Stimulated activated effector memory CD8-positive, alpha-beta T cell treated with anti-CD3 and anti-CD28 coated beads, Interleukin-12 subunit alpha, Interleukin-12 subunit beta, amount 100 ng/mL, for 72 hours (primary cell): ENCODE results near the gene PPP2R5D.

ENCODE experiments used
- ATAC-seq: fragments of 150-1000 bp; cut with Tn5 transposase; 2 replicates; pipeline ENCODE4 v1.10.0; 2021
- DNase-seq, 2 donors: peaks; one replicate each; pipeline ENCODE4 v3.0.0; 2021 to 2022; ENCODE audit warnings: low spot score in 2 of 2
- H3K27ac Mint-ChIP-seq: one replicate; pipeline ENCODE4 v1.8.0; 2022; ENCODE audit warnings: mild to moderate bottlenecking, mixed read lengths
- H3K36me3 Mint-ChIP-seq: one replicate; pipeline ENCODE4 v1.8.0; 2022; ENCODE audit warnings: mild to moderate bottlenecking, mixed read lengths
- H3K4me1 Mint-ChIP-seq: one replicate; pipeline ENCODE4 v1.8.0; 2022; ENCODE audit warnings: mixed read lengths
- H3K4me3 Mint-ChIP-seq: one replicate; pipeline ENCODE4 v1.8.0; 2022; ENCODE audit warnings: mild to moderate bottlenecking, mixed read lengths
- H3K9me3 Mint-ChIP-seq: one replicate; pipeline ENCODE4 v1.8.0; 2022; ENCODE audit warnings: mixed read lengths

Gene PPP2R5D

GRCh38 chr6:42960243-42961019, 23.9 kb upstream of the PPP2R5D start, which contains the start of gene GNMT:
Gene GNMT, plus strand, starts transcription at chr6:42960754. Its CDS starts 14 bp downstream, at chr6:42960768.
- Mint-ChIP-seq H3K27ac (no peak within 1 kb of the TSS), H3K4me1 (peaks cover 17% of the 10 kb centered on the region), H3K9me3 (no peaks in the 10 kb centered on the region), H3K36me3 (peaks cover 14% of the 10 kb centered on the region), H3K4me3 (peak within 1 kb of the TSS; percentile 69)
- ATAC-seq (peak; percentile 72), DNase-seq (no peak)

- Mint-ChIP-seq H3K4me3 (peak overlapping the region; percentile 69), H3K36me3 (peaks cover 18% of the 10 kb centered on the region), H3K27ac (no peak overlapping the region), H3K9me3 (no peaks in the 10 kb centered on the region), H3K4me1 (peaks cover 17% of the 10 kb centered on the region)
- DNase-seq (no peak), ATAC-seq (no peak)
These were observed 23.3 kb upstream of the PPP2R5D start for GRCh38 chr6:42961020-42961470.

- no peak for ATAC-seq
- H3K4me3 Mint-ChIP-seq = no peak overlapping the region
- DNase-seq = no peak
- H3K9me3 Mint-ChIP-seq = no peaks in the 10 kb centered on the region
- H3K4me1 Mint-ChIP-seq = peaks cover 17% of the 10 kb centered on the region
- peaks cover 26% of the 10 kb centered on the region for H3K36me3 Mint-ChIP-seq
- no peak overlapping the region for H3K27ac Mint-ChIP-seq
These were observed 22.3 kb upstream of the PPP2R5D start for GRCh38 chr6:42962096-42962495.

GRCh38 chr6:42962502-42963178, 21.7 kb upstream of the PPP2R5D start:
- ATAC-seq (no peak), DNase-seq (no peak)
- no peaks in the 10 kb centered on the region for H3K9me3 Mint-ChIP-seq
- H3K36me3 Mint-ChIP-seq = peaks cover 31% of the 10 kb centered on the region
- no peak overlapping the region for H3K27ac Mint-ChIP-seq
- no peak overlapping the region for H3K4me3 Mint-ChIP-seq
- peaks cover 17% of the 10 kb centered on the region for H3K4me1 Mint-ChIP-seq

- ATAC-seq (peak; percentile 6), DNase-seq (no peak)
- peaks cover 37% of the 10 kb centered on the region for H3K36me3 Mint-ChIP-seq
- H3K4me3 Mint-ChIP-seq = no peak overlapping the region
- no peaks in the 10 kb centered on the region for H3K9me3 Mint-ChIP-seq
- no peak overlapping the region for H3K27ac Mint-ChIP-seq
- peaks cover 17% of the 10 kb centered on the region for H3K4me1 Mint-ChIP-seq
These were observed 21.1 kb upstream of the PPP2R5D start for GRCh38 chr6:42963179-42963854.

GRCh38 chr6:42963855-42964605, 20.3 kb upstream of the PPP2R5D start:
- peak overlapping the region; percentile 76 for H3K27ac Mint-ChIP-seq
- DNase-seq (no peak), ATAC-seq (peak; percentile 55)
- no peak overlapping the region for H3K4me3 Mint-ChIP-seq
- H3K36me3 Mint-ChIP-seq = peaks cover 37% of the 10 kb centered on the region
- H3K9me3 Mint-ChIP-seq = no peaks in the 10 kb centered on the region
- H3K4me1 Mint-ChIP-seq = peaks cover 16% of the 10 kb centered on the region

GRCh38 chr6:42966571-42966970, 17.8 kb upstream of the PPP2R5D start:
- Mint-ChIP-seq H3K9me3 (no peaks in the 10 kb centered on the region), H3K4me1 (peaks cover 8% of the 10 kb centered on the region), H3K36me3 (peaks cover 37% of the 10 kb centered on the region), H3K4me3 (no peak overlapping the region), H3K27ac (no peak overlapping the region)
- no peak for DNase-seq
- ATAC-seq = no peak

- Mint-ChIP-seq H3K27ac (no peak overlapping the region), H3K36me3 (peaks cover 40% of the 10 kb centered on the region), H3K4me1 (peaks cover 10% of the 10 kb centered on the region), H3K4me3 (no peak overlapping the region), H3K9me3 (no peaks in the 10 kb centered on the region)
- DNase-seq = no peak
- ATAC-seq = no peak
These were observed 17.1 kb upstream of the PPP2R5D start for GRCh38 chr6:42967228-42967627.

- DNase-seq = no peak
- ATAC-seq = no peak
- no peak overlapping the region for H3K4me3 Mint-ChIP-seq
- H3K9me3 Mint-ChIP-seq = no peaks in the 10 kb centered on the region
- no peak overlapping the region for H3K27ac Mint-ChIP-seq
- peaks cover 10% of the 10 kb centered on the region for H3K4me1 Mint-ChIP-seq
- H3K36me3 Mint-ChIP-seq = peaks cover 42% of the 10 kb centered on the region
These were observed 16.2 kb upstream of the PPP2R5D start for GRCh38 chr6:42968126-42968701.

GRCh38 chr6:42968783-42969182, 15.6 kb upstream of the PPP2R5D start:
- Mint-ChIP-seq H3K4me1 (peaks cover 10% of the 10 kb centered on the region), H3K27ac (no peak overlapping the region), H3K9me3 (no peaks in the 10 kb centered on the region), H3K4me3 (no peak overlapping the region), H3K36me3 (peaks cover 42% of the 10 kb centered on the region)
- DNase-seq (no peak), ATAC-seq (no peak)

GRCh38 chr6:42969431-42969830, 14.9 kb upstream of the PPP2R5D start:
- Mint-ChIP-seq H3K36me3 (peaks cover 38% of the 10 kb centered on the region), H3K4me3 (no peak overlapping the region), H3K4me1 (peaks cover 10% of the 10 kb centered on the region), H3K27ac (no peak overlapping the region), H3K9me3 (no peaks in the 10 kb centered on the region)
- DNase-seq (no peak), ATAC-seq (no peak)

- peaks cover 12% of the 10 kb centered on the region for H3K4me1 Mint-ChIP-seq
- ATAC-seq (no peak), DNase-seq (no peak)
- H3K36me3 Mint-ChIP-seq = peaks cover 33% of the 10 kb centered on the region
- H3K4me3 Mint-ChIP-seq = no peak overlapping the region
- H3K27ac Mint-ChIP-seq = no peak overlapping the region
- no peaks in the 10 kb centered on the region for H3K9me3 Mint-ChIP-seq
These were observed 14.4 kb upstream of the PPP2R5D start for GRCh38 chr6:42969934-42970333.

- H3K9me3 Mint-ChIP-seq = no peaks in the 10 kb centered on the region
- DNase-seq = no peak
- H3K36me3 Mint-ChIP-seq = peaks cover 29% of the 10 kb centered on the region
- peak; percentile 68 for ATAC-seq
- H3K4me1 Mint-ChIP-seq = peaks cover 15% of the 10 kb centered on the region
- H3K4me3 Mint-ChIP-seq = no peak overlapping the region
- H3K27ac Mint-ChIP-seq = peak overlapping the region; percentile 75
These were observed 13.3 kb upstream of the PPP2R5D start for GRCh38 chr6:42970871-42971612.

GRCh38 chr6:42971746-42972327, 12.5 kb upstream of the PPP2R5D start:
- Mint-ChIP-seq H3K27ac (peak overlapping the region; percentile 75), H3K4me1 (peaks cover 22% of the 10 kb centered on the region), H3K4me3 (no peak overlapping the region), H3K9me3 (no peaks in the 10 kb centered on the region), H3K36me3 (peaks cover 31% of the 10 kb centered on the region)
- DNase-seq (no peak), ATAC-seq (no peak)
